Measurements from ENCODE around the gene GGT6. TPM values are rescaled to one million over a fixed set of nuclear protein-coding genes. Genes with fewer than 3 reads are reported as not detected.

Gene GGT6
- total RNA-seq, 2 experiments from 2014 or later = not detected

GRCh38 chr17:4532860-4533522 is 27.4 kb downstream of the GGT6 start:
- ChIA-PET CTCF (no interaction called here), POLR2A (no interaction called here)
- no peak overlapping the region for H3K27ac Mint-ChIP-seq

GRCh38 chr17:4531988-4532736 is 28.2 kb downstream of the GGT6 start:
- ChIA-PET CTCF (no interaction called here), POLR2A (no interaction called here)
- DNase-seq = no peak
- Mint-ChIP-seq H3K36me3 (no peaks in the 10 kb centered on the region), H3K9me3 (no peaks in the 10 kb centered on the region), H3K4me3 (no peak overlapping the region), H3K27ac (no peak overlapping the region), H3K27me3 (peaks cover 5% of the 10 kb centered on the region), H3K4me1 (ENCODE audit: low read depth) (no peaks in the 10 kb centered on the region)
- intact Hi-C loops (cut with micrococcal nuclease) = no loop called here

More at GRCh38 chr17:4532860-4533522, 27.4 kb downstream of the GGT6 start:
- Mint-ChIP-seq H3K4me3 (no peak overlapping the region), H3K27me3 (peaks cover 5% of the 10 kb centered on the region), H3K4me1 (ENCODE audit: low read depth) (no peaks in the 10 kb centered on the region), H3K9me3 (no peaks in the 10 kb centered on the region), H3K36me3 (peaks cover 2% of the 10 kb centered on the region)
- no peak for DNase-seq
- intact Hi-C loops (cut with micrococcal nuclease) = no loop called here

GRCh38 chr17:4530799-4531730 is 29.3 kb downstream of the GGT6 start:
- POLR2A ChIA-PET = no interaction called here
- CTCF ChIA-PET = no interaction called here

GRCh38 chr17:4529533-4530152 is 30.7 kb downstream of the GGT6 start:
- Mint-ChIP-seq H3K27me3 (peaks cover 7% of the 10 kb centered on the region), H3K4me3 (no peak overlapping the region), H3K36me3 (no peaks in the 10 kb centered on the region), H3K9me3 (no peaks in the 10 kb centered on the region), H3K4me1 (ENCODE audit: low read depth) (no peaks in the 10 kb centered on the region), H3K27ac (no peak overlapping the region)
- intact Hi-C loops (cut with micrococcal nuclease) = no loop called here
- ChIA-PET CTCF (no interaction called here), POLR2A (no interaction called here)
- no peak for DNase-seq

More at GRCh38 chr17:4530799-4531730, 29.3 kb downstream of the GGT6 start:
- no peak overlapping the region for H3K4me3 Mint-ChIP-seq
- H3K36me3 Mint-ChIP-seq = no peaks in the 10 kb centered on the region
- peaks cover 5% of the 10 kb centered on the region for H3K27me3 Mint-ChIP-seq
- H3K27ac Mint-ChIP-seq = no peak overlapping the region
- DNase-seq = no peak
- H3K4me1 Mint-ChIP-seq (ENCODE audit: low read depth) = no peaks in the 10 kb centered on the region
- intact Hi-C loops (cut with micrococcal nuclease) = no loop called here
- H3K9me3 Mint-ChIP-seq = no peaks in the 10 kb centered on the region

- no peak for DNase-seq
- H3K9me3 Mint-ChIP-seq = no peaks in the 10 kb centered on the region
- intact Hi-C loops (cut with micrococcal nuclease) = no loop called here
- H3K36me3 Mint-ChIP-seq = no peaks in the 10 kb centered on the region
- no peak overlapping the region for H3K27ac Mint-ChIP-seq
- H3K4me1 Mint-ChIP-seq (ENCODE audit: low read depth) = no peaks in the 10 kb centered on the region
- peaks cover 4% of the 10 kb centered on the region for H3K27me3 Mint-ChIP-seq
- ChIA-PET POLR2A (no interaction called here), CTCF (interaction anchor here (2.0 kb wide), 1 partner anchor 107 kb away, joined by 7 read pairs; no protein-coding TSS in a partner anchor)
- no peak overlapping the region for H3K4me3 Mint-ChIP-seq
Measured at GRCh38 chr17:4527566-4528125, 32.7 kb downstream of the GGT6 start.

- POLR2A ChIA-PET = no interaction called here
- CTCF ChIA-PET = interaction anchor here (2.0 kb wide), 1 partner anchor 106 kb away, joined by 7 read pairs; no protein-coding TSS in a partner anchor
- H3K4me1 Mint-ChIP-seq (ENCODE audit: low read depth) = no peaks in the 10 kb centered on the region
Measured at GRCh38 chr17:4527134-4527533, 33.2 kb downstream of the GGT6 start.

GRCh38 chr17:4525691-4526397 is 34.5 kb downstream of the GGT6 start:
- intact Hi-C loops (cut with micrococcal nuclease) = no loop called here
- H3K27ac Mint-ChIP-seq = no peak overlapping the region
- H3K36me3 Mint-ChIP-seq = no peaks in the 10 kb centered on the region
- CTCF ChIA-PET = interaction anchor here (0.6 to 2.0 kb wide), 2 partner anchors 105 to 1947 kb away, joined by 3 to 7 read pairs; no protein-coding TSS in a partner anchor
- H3K4me3 Mint-ChIP-seq = no peak overlapping the region
- DNase-seq = no peak
- POLR2A ChIA-PET = no interaction called here
- no peaks in the 10 kb centered on the region for H3K9me3 Mint-ChIP-seq
- H3K27me3 Mint-ChIP-seq = peaks cover 2% of the 10 kb centered on the region
- no peaks in the 10 kb centered on the region for H3K4me1 Mint-ChIP-seq (ENCODE audit: low read depth)

More at GRCh38 chr17:4527134-4527533, 33.2 kb downstream of the GGT6 start:
- Mint-ChIP-seq H3K36me3 (no peaks in the 10 kb centered on the region), H3K27me3 (peaks cover 4% of the 10 kb centered on the region), H3K9me3 (no peaks in the 10 kb centered on the region), H3K27ac (no peak overlapping the region), H3K4me3 (no peak overlapping the region)
- intact Hi-C loops (cut with micrococcal nuclease) = no loop called here
- DNase-seq = no peak

GRCh38 chr17:4523946-4524345 is 36.4 kb downstream of the GGT6 start:
- ChIA-PET POLR2A (no interaction called here), CTCF (no interaction called here)
- H3K4me3 Mint-ChIP-seq = no peak overlapping the region
- peaks cover 2% of the 10 kb centered on the region for H3K27me3 Mint-ChIP-seq
- no peak overlapping the region for H3K27ac Mint-ChIP-seq
- H3K9me3 Mint-ChIP-seq = no peaks in the 10 kb centered on the region
- H3K36me3 Mint-ChIP-seq = no peaks in the 10 kb centered on the region
- H3K4me1 Mint-ChIP-seq (ENCODE audit: low read depth) = no peaks in the 10 kb centered on the region
- intact Hi-C loops (cut with micrococcal nuclease) = no loop called here
- DNase-seq = no peak

- no peaks in the 10 kb centered on the region for H3K36me3 Mint-ChIP-seq
- CTCF ChIA-PET = no interaction called here
- no peak overlapping the region for H3K4me3 Mint-ChIP-seq
- no peak overlapping the region for H3K27ac Mint-ChIP-seq
- no peaks in the 10 kb centered on the region for H3K4me1 Mint-ChIP-seq (ENCODE audit: low read depth)
- no peaks in the 10 kb centered on the region for H3K9me3 Mint-ChIP-seq
- POLR2A ChIA-PET = no interaction called here
- intact Hi-C loops (cut with micrococcal nuclease) = no loop called here
- H3K27me3 Mint-ChIP-seq = peaks cover 2% of the 10 kb centered on the region
- DNase-seq = no peak
Measured at GRCh38 chr17:4522661-4523060, 37.7 kb downstream of the GGT6 start.

GRCh38 chr17:4520894-4521600 is 39.3 kb downstream of the GGT6 start:
- no peaks in the 10 kb centered on the region for H3K9me3 Mint-ChIP-seq
- ChIA-PET CTCF (no interaction called here), POLR2A (no interaction called here)
- intact Hi-C loops (cut with micrococcal nuclease) = no loop called here
- H3K4me1 Mint-ChIP-seq (ENCODE audit: low read depth) = no peaks in the 10 kb centered on the region
- H3K4me3 Mint-ChIP-seq = no peak overlapping the region
- peaks cover 2% of the 10 kb centered on the region for H3K27me3 Mint-ChIP-seq
- no peak for DNase-seq
- no peak overlapping the region for H3K27ac Mint-ChIP-seq
- H3K36me3 Mint-ChIP-seq = no peaks in the 10 kb centered on the region

All from activated CD4-positive, alpha-beta memory T cell treated with anti-CD3 and anti-CD28 coated beads for 36 hours (primary cell).